ENCODE results near the gene CCDC85A. TPM values are rescaled to one million over a fixed set of nuclear protein-coding genes. Genes with fewer than 3 reads are reported as not detected.

CCDC85A gene
- total RNA-seq, 1 donor from 2014 or later = 0.43 TPM

GRCh38 chr2:56199492-56199891 is 15.7 kb downstream of the CCDC85A start:
- Mint-ChIP-seq H3K9me3 (no peaks in the 10 kb centered on the region), H3K4me1 (no peaks in the 10 kb centered on the region), H3K36me3 (no peaks in the 10 kb centered on the region), H3K27me3 (ENCODE audit: insufficient read depth, low read depth) (no peaks in the 10 kb centered on the region), H3K27ac (no peak overlapping the region), H3K4me3 (no peak overlapping the region)
- Histone ChIP-seq H3K4me2 (no peak overlapping the region), H3K9me3 (ENCODE audit: low read depth) (no peaks in the 10 kb centered on the region), H3K27me3 (peaks cover 11% of the 10 kb centered on the region), H3K9ac (no peak overlapping the region), H4K20me1 (ENCODE audit: low read depth) (no peaks in the 10 kb centered on the region), H3K4me3 (no peak overlapping the region), H2AFZ (replicated peaks) (no peak overlapping the region), H3K4me1 (no peaks in the 10 kb centered on the region), H3K79me2 (ENCODE audit: low read depth) (no peaks in the 10 kb centered on the region), H3K27ac (no peak overlapping the region), H3F3A (ENCODE audit: low read depth) (no peaks in the 10 kb centered on the region), H3K36me3 (no peaks in the 10 kb centered on the region)
- DNase-seq (ENCODE audit: low spot score) = no peak
- TF ChIP-seq EZH2phosphoT487 (IDR thresholded peaks at IDR 0.05) (no peak), CTCF (IDR thresholded peaks at IDR 0.05) (no peak), EZH2 (IDR thresholded peaks at IDR 0.05) (no peak)

GRCh38 chr2:56202381-56203121 is 18.8 kb downstream of the CCDC85A start:
- no peak overlapping the region for H3K9ac ChIP-seq
- TF ChIP-seq EZH2 (IDR thresholded peaks at IDR 0.05) (no peak), CTCF (IDR thresholded peaks at IDR 0.05) (no peak), EZH2phosphoT487 (IDR thresholded peaks at IDR 0.05) (no peak)
- H3K36me3 ChIP-seq = no peaks in the 10 kb centered on the region
- H2AFZ ChIP-seq (replicated peaks) = no peak overlapping the region
- H3K79me2 ChIP-seq (ENCODE audit: low read depth) = no peaks in the 10 kb centered on the region
- no peaks in the 10 kb centered on the region for H3F3A ChIP-seq (ENCODE audit: low read depth)
- H3K4me2 ChIP-seq = no peak overlapping the region
- no peak overlapping the region for H3K4me3 Mint-ChIP-seq
- peaks cover 5% of the 10 kb centered on the region for H3K27me3 ChIP-seq
- no peak overlapping the region for H3K27ac Mint-ChIP-seq
- H3K4me1 Mint-ChIP-seq = no peaks in the 10 kb centered on the region
- DNase-seq (ENCODE audit: low spot score) = no peak
- no peak overlapping the region for H3K4me3 ChIP-seq
- no peaks in the 10 kb centered on the region for H3K4me1 ChIP-seq
- H3K27me3 Mint-ChIP-seq (ENCODE audit: insufficient read depth, low read depth) = no peaks in the 10 kb centered on the region
- no peaks in the 10 kb centered on the region for H4K20me1 ChIP-seq (ENCODE audit: low read depth)
- no peak overlapping the region for H3K27ac ChIP-seq
- H3K9me3 Mint-ChIP-seq = peaks cover 2% of the 10 kb centered on the region
- no peaks in the 10 kb centered on the region for H3K9me3 ChIP-seq (ENCODE audit: low read depth)
- no peaks in the 10 kb centered on the region for H3K36me3 Mint-ChIP-seq

GRCh38 chr2:56204556-56204955 is 20.8 kb downstream of the CCDC85A start:
- Histone ChIP-seq H3K27me3 (no peaks in the 10 kb centered on the region), H4K20me1 (ENCODE audit: low read depth) (no peaks in the 10 kb centered on the region), H3K4me3 (no peak overlapping the region), H3K9me3 (ENCODE audit: low read depth) (no peaks in the 10 kb centered on the region), H2AFZ (replicated peaks) (no peak overlapping the region), H3F3A (ENCODE audit: low read depth) (no peaks in the 10 kb centered on the region), H3K36me3 (no peaks in the 10 kb centered on the region), H3K9ac (no peak overlapping the region), H3K79me2 (ENCODE audit: low read depth) (no peaks in the 10 kb centered on the region), H3K4me1 (no peaks in the 10 kb centered on the region), H3K27ac (no peak overlapping the region), H3K4me2 (no peak overlapping the region)
- no peak for TF ChIP-seq EZH2phosphoT487 (IDR thresholded peaks at IDR 0.05)
- TF ChIP-seq EZH2 (IDR thresholded peaks at IDR 0.05) = no peak
- no peak for TF ChIP-seq CTCF (IDR thresholded peaks at IDR 0.05)
- H3K27ac Mint-ChIP-seq = no peak overlapping the region
- no peaks in the 10 kb centered on the region for H3K36me3 Mint-ChIP-seq
- no peak for DNase-seq (ENCODE audit: low spot score)
- no peak overlapping the region for H3K4me3 Mint-ChIP-seq
- H3K4me1 Mint-ChIP-seq = no peaks in the 10 kb centered on the region
- H3K9me3 Mint-ChIP-seq = peaks cover 2% of the 10 kb centered on the region
- H3K27me3 Mint-ChIP-seq (ENCODE audit: insufficient read depth, low read depth) = no peaks in the 10 kb centered on the region

All from neural progenitor cell (in vitro differentiated cells).